Activated CD4-positive, alpha-beta T cell treated with anti-CD3 and anti-CD28 coated beads, Interleukin-2, amount 50 U/mL, for 16 hours (primary cell): Measurements from ENCODE around the gene TRIM24.
"Not testable (repeated sequence)": the region's sequence is repeated elsewhere in the genome, so short reads cannot be mapped to it uniquely, and the experiment has no call there.

Experiments
- DNase-seq: peaks from one replicate; pipeline ENCODE4 v3.0.0-alpha.2; 2020

Gene TRIM24

DNA sequence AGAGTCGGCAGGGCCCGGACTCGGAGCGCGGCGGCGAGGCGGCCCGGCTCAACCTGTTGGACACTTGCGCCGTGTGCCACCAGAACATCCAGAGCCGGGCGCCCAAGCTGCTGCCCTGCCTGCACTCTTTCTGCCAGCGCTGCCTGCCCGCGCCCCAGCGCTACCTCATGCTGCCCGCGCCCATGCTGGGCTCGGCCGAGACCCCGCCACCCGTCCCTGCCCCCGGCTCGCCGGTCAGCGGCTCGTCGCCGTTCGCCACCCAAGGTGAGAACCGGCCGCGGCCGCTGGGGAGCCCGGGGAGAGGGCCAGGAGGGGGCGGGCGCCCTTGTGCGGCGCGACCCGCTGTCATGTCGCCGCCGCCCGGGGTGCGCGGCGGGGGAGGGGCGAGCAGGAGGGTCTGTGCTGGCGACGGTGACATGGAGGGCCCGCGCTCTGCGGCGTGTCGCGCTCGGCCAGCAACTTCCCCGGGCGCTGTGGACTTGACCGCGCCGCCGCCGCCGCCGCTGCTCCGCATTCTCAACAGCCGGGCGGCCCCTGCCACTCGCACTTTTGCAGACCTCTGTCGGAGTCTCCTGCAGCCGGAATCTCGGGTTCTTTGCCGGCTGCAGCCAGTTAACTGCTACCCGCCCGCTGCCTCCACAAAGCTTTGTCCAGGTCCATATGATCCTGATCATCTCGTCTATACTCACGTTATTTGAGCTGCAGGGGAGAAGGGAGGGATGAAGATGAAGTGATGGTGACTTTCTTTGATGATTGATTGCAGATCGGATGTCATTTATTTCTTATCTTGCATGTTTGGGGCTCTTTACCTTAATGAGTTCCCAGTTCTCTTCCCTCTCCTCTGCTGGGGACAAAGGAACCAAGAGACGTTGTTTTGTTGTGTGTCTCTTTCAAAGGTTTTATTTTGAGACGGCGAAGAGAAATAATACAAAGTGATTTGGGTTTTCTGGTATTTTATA lies 869 bp downstream of the TRIM24 start:
- DNase-seq: peak; percentile 53

DNA sequence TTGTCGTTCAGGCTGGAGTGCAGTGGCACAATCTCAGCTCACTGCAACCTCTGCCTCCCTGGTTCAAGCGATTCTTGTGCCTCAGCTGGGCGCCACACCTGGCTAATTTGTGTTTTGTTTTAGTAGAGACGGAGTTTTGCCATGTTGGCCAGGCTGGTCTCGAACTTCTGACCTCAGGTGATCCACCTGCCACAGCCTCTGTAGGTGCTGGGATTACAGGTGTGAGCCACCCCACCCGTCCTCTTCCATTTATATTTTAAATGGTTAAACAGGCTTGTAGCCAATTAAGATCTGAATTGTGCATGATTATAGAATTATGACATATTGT lies 3.2 kb downstream of the TRIM24 start:
- not testable (repeated sequence) for DNase-seq

DNA sequence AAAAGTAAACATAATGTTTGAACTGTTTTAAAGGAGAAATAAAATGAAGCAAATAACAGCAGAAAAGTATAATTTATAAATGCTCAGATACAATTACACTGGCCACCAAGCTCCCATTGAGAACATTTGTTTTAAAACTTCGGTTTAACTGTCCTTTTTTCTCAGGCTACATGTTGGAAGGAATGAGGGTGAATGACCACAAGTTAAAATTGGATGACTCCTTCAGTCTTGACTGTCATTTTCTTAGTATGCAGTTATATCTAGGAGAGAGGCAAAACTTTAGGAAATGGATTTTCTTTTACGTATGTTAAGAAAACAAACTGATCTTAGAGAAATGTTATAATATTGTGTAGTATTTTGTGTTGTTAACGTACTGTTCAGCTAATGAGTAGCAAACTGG lies 5.0 kb downstream of the TRIM24 start:
- DNase-seq: no peak

DNA sequence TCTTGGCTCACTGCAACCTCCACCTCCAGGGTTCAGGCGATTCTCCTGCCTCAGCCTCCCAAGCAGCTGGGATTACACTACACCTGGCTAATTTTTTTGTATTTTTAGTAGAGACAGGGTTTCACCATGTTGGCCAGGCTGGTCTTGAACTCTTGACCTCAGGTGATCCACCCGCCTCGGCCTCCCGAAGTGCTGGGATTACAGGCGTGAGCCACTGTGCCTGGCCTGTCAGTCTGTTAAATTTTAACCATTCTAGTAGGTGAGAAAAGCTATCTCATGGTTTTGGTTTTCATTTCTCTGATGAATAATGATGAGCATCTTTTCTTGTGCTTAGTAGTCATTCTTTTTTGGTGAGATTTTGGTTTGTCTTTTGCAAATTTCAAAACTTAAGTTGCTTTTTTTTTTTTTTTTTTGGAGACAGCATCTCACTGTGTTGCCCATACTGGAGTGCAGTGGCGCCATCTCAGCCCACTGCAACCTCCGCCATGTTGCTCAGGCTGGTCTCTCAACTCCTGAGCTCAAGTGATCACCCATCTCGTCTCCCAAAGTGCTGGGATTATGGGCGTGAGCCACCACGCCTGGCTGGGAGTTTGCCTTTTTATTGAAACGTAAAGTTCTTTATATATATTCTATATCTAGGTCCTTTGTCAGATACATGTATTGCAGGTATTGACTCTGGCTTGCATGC lies 6.2 kb downstream of the TRIM24 start:
- DNase-seq: peak; percentile 6

DNA sequence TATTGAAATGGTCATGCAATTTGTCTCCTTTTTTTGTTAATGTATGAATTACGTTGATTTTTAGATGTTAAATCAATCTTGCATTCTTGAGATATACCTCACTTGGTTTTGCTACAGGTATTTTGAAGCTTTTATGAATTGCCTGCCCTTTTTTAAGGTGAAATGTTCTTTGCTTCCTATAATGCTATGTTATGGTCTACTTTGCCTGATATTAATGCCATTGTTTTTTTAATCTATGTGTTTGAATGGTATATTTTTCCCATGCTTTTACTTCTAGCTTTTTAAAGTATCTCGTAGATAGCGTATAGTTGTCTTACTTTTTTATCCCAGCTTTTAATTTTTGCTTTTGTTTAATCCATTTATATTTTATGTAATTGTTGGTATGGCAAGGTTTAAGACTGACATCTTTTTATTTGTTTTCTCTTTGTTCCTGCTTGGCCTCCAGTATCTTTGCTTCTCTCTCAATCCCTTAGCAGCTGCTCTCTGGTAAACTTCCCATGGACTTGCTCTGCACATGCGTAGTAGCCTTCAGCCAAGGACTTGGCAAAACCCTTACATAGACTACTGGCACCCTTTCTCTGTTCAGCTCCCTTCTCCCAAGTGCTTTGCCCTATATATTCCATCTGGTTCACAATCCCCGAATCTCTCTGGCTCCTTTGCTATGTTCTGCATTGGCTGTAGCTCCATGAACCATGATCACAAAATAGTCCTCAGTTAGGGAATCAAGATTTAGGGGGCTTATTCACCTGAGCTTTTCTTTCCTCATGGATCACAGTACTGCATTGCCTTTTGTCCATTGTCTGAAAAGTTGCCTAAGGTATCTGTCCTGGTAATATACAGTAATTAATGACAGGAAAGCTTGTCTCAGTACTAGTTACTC lies 8.4 kb downstream of the TRIM24 start:
- no peak for DNase-seq

DNA sequence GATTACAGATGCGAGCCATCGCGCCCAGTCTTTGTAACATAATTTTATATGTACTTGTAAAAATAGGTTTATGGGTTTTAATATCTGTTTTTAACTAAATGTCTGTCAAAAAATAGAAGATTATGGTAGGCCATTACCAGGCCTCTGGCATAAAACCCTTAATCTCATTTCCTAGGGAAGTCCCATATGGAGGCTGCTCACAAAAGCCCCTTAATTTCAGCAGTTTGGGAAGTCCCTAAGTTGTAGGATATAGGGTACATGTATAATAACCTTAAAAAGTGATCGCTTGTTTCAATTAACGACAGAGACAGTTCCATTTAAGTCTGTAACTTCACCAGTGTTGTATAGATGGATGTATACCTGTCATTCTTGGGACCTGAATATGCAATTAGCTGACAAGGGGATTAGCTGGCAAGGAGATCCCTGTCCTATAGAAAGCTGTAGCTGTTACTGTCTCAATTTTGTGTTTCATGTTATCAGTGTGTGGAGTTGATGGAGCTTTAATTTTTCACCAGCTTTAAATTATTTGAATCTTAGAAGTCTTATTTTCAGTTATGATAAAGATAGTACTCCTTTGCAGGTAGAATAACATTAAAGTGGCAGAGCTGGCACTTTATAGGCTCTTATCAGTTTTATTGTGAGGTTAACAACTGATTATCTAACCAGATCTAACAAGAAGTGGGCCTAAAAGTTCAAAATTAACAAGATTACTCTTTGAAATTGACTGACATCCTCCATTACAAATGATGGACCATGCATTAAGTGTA lies 10.5 kb downstream of the TRIM24 start:
- no peak for DNase-seq

DNA sequence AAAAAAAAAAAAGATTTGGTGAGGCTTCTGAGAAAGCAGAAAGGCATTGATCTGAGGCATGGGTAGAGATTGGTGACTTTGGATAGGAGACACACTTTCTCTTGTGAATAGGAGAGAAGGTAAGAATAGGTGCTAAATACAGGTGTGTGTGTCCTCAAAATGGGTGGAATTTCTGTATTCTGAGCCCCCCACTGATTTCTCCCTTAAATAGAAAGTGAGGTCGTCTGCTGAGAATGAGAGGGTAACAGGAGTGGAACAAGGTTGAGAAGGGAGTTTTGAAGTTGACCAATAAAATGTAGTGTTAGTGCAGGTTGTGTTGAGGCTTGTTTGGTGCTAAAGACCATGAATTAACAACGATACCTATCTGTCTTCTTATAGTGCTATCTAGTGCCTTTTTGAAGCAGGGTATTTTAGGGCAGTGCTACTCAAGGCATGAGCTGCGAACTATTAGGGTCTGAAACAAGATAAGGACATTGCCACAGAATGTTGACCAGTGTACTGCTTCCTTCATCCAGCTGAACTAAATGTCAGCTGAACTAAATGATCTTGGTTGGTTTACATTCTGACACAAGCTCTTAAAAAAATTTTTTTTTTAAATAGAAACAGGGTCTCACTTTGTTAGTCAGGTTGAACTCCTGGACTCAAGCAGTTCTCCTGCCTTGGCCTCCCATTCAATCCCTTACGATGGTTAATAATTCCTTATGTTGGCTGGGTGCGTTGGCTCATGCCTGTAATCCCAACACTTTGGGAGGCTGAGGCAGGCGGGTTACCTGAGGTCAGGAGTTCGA lies 12.4 kb downstream of the TRIM24 start:
- no peak for DNase-seq

DNA sequence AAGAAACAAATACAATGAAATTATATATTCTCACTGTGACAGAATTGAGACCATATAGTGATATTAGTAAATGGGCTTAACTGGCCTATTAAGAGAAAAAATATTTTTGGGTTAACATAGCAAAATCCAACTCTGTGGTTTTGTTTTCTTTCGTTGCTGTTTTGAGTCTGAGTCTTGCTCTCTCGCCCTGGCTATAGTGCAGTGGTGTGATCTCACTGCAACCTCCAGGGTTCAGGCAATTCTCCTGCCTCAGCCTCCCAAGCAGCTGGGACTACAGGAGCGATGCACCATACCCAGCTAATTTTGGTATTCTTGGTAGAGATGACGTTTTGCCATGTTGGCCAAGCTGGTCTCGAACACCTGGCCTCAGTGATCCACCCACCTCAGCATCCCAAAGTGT lies 15.3 kb downstream of the TRIM24 start:
- no peak for DNase-seq

DNA sequence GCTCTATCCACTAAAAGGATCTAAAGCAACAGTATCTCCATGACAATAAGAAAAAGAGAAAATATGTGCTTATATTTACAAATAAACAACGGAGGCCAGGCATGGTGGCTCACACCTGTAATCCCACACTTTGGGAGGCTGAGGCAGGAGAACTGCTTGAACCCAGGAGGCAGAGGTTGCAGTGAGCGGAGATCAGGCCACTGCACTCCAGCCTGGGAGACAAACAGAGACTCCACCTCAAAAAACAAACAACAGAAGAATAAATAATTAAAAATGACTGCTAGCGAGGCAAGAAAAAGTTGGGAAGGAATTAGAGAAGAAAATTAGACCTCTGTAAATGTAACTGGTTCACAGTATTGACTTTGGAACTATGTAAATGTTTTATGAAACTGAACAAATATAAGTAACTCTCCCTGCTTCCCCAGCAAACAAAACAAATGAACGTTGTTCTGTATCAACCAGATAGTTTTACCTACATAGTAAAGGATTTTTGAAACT lies 17.1 kb downstream of the TRIM24 start:
- DNase-seq: no peak

DNA sequence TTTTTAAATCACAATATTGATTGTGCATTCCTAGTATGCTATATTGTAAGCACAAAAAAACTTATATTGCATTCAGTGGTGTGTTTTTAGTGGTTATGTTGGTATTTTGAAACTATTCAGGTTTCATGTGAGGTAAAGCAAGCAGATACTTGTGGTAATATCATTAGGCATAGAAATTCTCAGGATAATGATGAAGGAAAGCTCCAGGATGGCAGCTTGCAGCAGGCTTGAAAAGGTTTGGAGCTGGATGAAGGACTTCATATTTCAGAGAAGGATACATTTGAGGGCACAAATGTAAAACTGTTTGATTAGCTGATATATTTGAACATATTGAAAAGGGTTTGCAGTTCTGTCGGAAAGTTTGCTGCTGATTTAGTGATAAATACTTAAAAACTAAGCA lies 17.5 kb downstream of the TRIM24 start:
- DNase-seq: no peak

DNA sequence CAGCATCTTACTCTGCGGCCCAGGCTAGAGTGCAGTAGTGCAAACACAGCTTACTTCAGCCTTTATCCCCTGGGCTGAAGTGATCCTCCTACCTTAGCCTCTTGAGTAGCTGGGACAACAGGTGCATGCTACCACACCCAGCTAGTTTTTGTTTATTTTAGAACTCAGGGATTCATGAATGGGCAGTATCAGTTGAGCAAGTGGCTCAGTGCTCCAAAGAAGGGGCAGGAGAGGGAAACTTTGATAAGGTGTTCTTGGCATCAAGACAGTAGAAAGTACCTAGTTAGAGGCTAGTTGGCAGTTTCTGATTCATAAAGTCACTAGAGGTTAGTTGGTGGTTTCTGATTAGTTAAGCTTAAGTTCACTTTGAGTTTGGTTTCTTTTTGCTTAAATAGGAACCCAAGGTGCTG lies 18.4 kb downstream of the TRIM24 start:
- peak; percentile 54 for DNase-seq

DNA sequence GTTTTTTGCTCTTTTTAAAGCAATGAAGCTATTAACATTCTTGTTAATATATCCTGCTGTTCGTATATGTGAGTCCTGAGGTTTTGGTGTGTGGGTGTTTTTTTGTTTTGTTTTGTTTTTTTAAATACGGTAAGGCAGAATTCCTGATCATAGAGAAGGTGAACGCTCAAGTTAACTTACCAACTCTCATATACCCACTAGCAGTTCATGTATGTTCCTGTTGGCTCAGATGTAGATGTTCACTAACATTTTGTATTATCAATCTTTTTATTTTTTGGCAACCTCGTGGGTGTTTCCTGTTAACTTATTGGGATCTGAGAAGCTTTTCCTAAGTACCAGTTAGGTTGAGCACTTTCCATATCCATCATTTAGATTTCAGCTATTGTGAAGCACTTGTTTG lies 20.5 kb downstream of the TRIM24 start:
- DNase-seq: no peak

DNA sequence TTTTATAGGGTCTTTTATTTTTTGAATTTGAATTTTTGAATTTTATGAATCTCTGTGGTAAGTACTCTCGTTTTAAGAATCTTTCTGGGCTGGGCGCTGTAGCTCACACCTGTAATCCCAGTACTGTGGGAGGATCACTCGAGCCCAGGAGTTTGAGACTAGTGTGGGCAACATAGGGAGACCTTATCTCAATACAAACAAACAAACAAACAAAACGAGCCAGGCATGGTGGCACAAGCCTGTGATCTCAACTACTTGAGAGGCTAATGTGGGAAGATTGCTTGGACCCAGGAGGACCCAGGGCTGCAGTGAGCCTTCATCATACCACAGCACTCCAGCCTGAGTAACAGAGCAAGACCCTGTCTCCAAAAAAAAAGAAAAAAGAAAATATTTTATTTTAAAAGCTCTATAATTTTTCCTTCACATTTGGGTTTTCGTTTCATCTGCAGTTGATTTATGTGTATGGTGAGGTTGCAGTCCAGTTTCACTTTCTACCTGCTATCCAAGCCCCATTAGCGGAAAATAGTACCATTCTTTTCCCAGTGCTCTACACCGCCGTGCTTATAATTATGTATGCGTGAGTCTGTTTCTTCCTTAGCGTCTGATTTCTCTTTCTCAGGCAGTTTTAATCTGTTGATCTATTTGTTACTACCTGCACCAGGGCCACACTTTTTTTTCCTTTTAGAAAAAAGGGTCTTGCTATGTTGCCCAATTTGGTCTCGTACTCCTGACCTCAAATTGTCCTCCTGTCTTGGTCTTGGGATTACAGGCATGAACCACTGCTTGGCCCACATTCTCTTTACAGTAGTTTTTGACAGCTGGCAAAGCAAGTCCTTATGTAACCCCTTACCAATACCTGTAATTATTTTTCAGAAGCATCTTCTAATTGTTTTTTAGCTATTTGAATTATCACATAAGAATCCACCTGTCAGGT lies 21.7 kb downstream of the TRIM24 start:
- DNase-seq: no peak

DNA sequence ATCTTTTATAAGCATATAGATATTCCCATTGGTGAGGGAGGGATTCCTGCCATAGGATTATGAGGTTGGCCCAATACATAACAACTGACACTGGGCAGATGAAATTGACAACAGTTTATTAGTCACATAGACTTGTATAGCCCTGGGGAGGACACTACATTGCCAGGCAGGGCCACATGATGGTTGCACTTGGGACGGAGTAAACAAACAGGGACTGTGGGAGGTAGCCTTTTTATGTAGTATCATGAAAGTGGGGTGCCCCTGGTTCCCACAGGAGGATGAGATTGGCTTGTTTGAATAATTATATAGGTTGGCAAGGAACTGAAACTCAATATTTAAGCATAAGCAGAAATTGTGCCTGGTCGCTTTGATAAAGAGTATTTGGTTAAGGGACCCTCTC lies 23.5 kb downstream of the TRIM24 start:
- no peak for DNase-seq

DNA sequence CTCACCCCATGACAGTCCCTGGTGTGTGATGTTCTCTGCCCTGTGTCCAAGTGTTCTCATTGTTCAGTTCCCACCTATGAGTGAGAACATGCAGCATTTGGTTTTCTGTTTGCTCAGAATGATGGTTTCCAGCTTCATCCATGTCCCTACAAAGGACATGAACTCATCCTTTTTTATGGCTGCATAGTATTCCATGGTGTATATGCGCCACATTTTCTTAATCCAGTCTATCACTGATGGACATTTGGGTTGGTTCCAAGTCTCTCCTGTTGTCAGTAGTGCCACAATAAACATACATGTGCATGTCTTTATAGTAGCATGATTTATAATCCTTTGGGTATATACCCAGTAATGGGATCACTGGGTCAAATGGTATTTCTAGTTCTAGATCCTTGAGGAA lies 25.4 kb downstream of the TRIM24 start:
- DNase-seq: not testable (repeated sequence)

DNA sequence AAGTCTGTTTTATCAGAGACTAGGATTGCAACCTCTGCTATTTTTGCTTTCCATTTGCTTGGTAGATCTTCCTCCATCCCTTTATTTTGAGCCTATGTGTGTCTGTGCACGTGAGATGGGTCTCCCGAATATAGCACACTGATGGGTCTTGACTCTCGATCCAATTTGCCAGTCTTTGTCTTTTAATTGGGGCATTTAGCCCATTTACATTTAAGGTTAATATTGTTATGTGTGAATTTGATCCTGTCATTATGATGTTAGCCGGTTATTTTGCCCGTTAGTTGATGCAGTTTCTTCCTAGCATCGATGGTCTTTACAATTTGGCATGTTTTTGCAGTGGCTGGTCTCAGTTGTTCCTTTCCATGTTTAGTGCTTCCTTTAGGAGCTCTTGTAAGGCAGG lies 29.1 kb downstream of the TRIM24 start:
- not testable (repeated sequence) for DNase-seq

DNA sequence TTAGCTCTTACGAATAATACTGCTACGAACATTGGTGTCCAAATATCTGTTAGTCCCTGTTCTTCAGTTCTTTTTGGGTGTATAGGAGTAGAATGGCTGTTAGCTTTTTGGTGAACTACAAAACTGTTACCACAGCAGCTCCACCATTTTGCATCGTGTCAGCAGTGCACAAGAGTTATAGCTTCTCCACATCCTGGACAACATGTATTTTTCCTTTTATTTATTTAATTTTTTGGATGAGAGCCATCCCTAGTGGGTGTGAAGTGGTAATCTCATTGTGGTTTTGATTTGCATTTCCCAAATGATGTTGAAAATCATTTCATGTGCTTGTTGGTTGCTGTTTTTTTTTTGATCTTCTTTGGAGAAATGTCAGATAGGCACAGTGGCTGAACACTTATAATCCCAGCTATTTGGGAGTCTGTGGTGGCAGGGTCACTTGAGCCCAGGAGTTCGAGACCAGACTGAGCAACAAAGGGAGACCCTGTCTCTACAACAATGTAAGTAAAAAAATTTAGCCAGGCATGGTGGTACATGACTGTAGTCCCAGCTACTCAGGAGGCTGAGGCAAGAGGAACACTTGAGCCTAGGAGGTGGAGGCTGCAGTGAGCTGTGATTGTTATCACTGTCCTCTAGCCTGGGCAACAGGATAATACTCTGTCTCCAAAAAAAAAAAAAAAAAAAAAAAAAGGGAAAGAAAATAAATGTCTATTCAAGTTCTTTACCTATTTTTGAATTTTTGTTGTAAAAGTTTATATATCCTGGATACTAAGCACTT lies 31.7 kb downstream of the TRIM24 start:
- DNase-seq: no peak

DNA sequence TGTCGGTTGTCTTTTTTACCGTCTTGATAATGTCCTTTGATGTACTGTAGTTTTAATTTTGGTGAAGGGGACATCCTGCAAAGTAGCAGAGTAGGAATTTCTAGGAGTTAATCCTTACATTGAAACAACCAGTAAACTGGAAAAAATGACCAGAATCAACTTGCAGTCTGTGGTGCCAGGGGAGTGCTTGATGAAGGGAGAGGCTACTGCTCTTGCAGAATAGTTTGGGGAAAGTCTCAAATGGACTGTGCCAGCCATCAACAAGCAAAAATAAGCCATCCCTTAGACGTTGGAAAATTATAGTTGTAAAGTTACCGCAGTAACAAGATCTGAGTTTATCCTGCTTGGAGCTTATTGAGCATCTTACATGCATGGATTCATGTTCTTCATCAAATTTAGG lies 32.4 kb downstream of the TRIM24 start:
- DNase-seq: no peak

DNA sequence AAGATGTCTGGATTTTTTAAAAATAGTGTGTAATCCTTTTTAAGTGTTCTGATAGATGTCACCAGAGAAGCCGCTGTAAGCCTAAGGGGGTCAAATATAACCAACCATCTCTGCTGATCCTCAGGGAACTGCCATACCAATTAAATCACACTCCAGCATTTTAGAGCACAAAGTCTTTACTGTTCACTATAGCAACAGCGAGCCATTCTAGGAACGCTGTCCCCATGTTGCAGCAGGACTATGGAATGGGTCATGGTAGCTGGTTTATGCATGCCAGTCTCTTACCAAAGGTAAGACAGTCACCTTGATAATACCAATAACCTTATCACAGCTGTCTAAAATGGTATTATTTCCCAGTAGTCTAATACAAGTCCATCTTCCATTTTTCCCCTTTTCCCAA lies 33.5 kb downstream of the TRIM24 start:
- DNase-seq: no peak

DNA sequence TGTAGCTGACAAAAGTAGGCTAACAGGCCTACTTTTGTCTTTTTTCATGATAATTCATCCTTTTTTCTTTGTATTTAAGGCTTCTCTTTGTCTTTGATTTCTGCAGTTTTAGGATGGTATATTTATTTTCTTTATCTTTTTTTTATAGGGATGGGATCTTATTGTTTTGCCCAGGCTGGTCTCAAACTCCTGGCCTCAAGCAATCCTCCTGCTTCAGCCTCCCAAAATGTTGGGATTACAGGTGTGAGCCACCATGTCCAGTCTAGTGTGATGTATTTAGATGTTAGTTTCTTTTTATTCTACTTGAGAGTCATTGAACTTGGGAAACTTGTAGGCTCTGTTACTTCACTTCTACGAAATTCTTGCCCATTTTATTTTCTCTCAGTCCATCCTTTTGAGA lies 35.4 kb downstream of the TRIM24 start:
- no peak for DNase-seq
